ENCODE data around the gene PRKACA.

DNA sequence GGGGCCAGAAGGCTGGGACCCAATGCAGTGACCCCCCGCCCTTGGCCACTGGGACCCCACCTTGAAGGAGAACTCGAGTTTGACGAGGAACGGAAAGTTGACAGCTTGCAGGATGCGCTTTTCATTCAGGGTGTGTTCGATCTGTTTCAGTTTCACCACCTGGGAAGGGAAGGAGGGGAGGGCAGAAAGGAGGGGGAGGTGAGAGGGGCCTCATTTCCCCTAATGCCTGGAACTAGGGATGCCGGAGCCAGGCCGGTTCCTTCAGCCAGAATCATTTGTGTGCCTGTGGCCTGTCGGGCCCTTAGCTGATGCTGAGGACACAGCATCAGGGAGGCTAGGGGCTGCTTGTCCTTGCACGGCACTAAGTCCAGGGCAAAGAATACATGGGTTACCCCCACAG, 14.8 kb downstream of the PRKACA start:
- TF ChIP-seq, protein P1, sequence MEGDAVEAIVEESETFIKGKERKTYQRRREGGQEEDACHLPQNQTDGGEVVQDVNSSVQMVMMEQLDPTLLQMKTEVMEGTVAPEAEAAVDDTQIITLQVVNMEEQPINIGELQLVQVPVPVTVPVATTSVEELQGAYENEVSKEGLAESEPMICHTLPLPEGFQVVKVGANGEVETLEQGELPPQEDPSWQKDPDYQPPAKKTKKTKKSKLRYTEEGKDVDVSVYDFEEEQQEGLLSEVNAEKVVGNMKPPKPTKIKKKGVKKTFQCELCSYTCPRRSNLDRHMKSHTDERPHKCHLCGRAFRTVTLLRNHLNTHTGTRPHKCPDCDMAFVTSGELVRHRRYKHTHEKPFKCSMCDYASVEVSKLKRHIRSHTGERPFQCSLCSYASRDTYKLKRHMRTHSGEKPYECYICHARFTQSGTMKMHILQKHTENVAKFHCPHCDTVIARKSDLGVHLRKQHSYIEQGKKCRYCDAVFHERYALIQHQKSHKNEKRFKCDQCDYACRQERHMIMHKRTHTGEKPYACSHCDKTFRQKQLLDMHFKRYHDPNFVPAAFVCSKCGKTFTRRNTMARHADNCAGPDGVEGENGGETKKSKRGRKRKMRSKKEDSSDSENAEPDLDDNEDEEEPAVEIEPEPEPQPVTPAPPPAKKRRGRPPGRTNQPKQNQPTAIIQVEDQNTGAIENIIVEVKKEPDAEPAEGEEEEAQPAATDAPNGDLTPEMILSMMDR (IDR thresholded peaks at IDR 0.05; ENCODE audit: extremely low read depth in 1 of 2, insufficient read depth in 1 of 2, low read depth in 1 of 2, low read length in 2 of 2): no peak
- TF ChIP-seq MYC (IDR thresholded peaks at IDR 0.05; ENCODE audit: low read depth, low read length): no peak
- no peak for TF ChIP-seq POLR2A (IDR thresholded peaks at IDR 0.05; ENCODE audit: low read depth, low read length)
- TF ChIP-seq FOS (IDR thresholded peaks at IDR 0.05; ENCODE audit: borderline replicate concordance, insufficient read depth, low read length): no peak
- no peak for TF ChIP-seq GATA2 (IDR thresholded peaks at IDR 0.05; ENCODE audit: insufficient read depth, insufficient read length, low read depth, low read length)
- no peak for TF ChIP-seq POLR2AphosphoS5 (IDR thresholded peaks at IDR 0.05; ENCODE audit: insufficient read depth, low read depth, low read length)
- TF ChIP-seq, protein P2, sequence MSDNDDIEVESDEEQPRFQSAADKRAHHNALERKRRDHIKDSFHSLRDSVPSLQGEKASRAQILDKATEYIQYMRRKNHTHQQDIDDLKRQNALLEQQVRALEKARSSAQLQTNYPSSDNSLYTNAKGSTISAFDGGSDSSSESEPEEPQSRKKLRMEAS (IDR thresholded peaks at IDR 0.05; ENCODE audit: insufficient read depth, insufficient read length): no peak
- TF ChIP-seq EZH2 (IDR thresholded peaks at IDR 0.05; ENCODE audit: borderline replicate concordance, low read depth, low read length, severe bottlenecking): no peak
- no peak for TF ChIP-seq JUN (IDR thresholded peaks at IDR 0.05; ENCODE audit: borderline replicate concordance, insufficient read depth, insufficient read length, low read depth)

All from endothelial cell of umbilical vein (primary cell).